Measurements from ENCODE around the gene ZMIZ1. TPM values are rescaled to one million over a fixed set of nuclear protein-coding genes. Genes with fewer than 3 reads are reported as not detected.

The ZMIZ1 gene
- total RNA-seq, result 23.2 and 26.2 TPM in 2 replicates

GRCh38 chr10:79068562-79069324 is at the start of gene ZMIZ1:
Gene ZMIZ1 (plus strand): TSS chr10:79068966. CDS start chr10:79201633, 132,667 bp downstream.

GRCh38 chr10:79347226-79347893 is 278.6 kb downstream of the ZMIZ1 start, which contains the start of gene PPIF:
Gene PPIF (plus strand): TSS chr10:79347469. CDS start chr10:79347549, 80 bp downstream.

